GM19438 (cell line): ENCODE results near the gene ENTPD6.
"Not testable (repeated sequence)": the region's sequence is repeated elsewhere in the genome, so short reads cannot be mapped to it uniquely, and the experiment has no call there.

ENCODE experiments used
- ATAC-seq: cut with Tn5 transposase; IDR thresholded peaks from one replicate; pipeline ENCODE4 v1.9.1; 2021; ENCODE audit warnings: low read depth; ENCODE audit not compliant: unreplicated experiment

Gene ENTPD6

DNA sequence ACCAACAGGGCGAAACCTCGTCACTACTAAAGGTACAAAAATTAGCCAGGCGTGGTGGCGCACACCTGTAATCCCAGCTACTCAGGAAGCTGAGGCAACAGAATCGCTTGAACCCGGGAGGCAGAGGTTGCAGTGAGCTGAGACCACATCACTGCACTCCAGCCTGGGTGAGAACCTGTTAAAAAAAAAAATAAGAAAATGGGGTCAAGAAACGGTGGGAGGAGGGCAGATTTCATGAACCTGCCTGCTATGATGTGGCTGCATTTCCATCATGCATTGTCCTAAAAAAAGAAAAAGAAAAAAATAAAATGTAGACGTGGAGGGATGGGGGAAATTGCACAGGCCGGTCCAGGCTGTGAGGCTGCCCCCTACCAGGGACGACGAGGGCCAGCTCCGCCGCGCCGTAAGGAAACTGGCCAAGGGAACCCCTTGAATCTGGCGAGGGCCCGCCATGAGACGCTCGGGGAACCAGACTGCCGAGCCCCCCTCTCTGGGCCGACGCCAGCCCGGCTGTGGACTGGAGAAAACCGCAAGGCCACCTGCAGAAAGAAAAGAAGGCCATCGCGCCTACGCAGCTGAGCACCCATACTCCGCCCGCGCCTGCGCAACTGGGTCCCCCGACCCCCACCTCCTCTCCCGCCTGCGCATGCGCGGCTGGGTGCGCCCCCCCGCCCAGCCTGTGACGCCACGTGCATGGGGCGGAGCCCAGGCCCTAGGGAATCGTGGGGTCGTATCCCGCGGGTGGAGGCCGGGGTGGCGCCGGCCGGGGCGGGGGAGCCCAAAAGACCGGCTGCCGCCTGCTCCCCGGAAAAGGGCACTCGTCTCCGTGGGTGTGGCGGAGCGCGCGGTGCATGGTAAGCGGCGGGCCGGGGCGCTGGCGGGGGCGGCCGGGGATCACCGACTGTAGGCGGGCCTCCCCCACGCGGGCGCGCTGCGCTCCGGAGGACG, at the start of gene ENTPD6:
ENTPD6 (plus strand) TSS at position 699 of the 948 bp plus-strand sequence. CDS start 10,825 bp downstream, outside the sequence.
- ATAC-seq = peak; percentile 77

DNA sequence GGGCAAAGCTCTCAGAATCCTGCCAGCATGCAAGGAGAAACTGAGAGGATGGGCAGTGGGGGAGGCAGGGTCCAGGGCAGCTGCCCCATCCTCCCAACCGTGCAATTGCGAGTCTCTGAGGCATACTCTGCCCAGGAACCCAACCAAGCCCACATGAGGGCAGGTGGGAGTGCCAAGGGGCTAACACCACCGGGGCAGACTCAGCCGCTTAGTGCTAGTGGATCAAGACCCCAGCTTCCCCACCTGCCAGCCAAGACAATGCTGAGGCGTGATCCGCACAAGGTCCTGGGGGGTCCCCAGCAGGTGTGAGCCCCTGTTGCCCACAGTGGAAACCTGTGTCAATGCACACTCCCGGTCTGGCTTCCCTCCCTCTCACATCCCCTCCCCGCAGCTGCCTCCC, 48.5 kb upstream of the ENTPD6 start:
- no peak for ATAC-seq

DNA sequence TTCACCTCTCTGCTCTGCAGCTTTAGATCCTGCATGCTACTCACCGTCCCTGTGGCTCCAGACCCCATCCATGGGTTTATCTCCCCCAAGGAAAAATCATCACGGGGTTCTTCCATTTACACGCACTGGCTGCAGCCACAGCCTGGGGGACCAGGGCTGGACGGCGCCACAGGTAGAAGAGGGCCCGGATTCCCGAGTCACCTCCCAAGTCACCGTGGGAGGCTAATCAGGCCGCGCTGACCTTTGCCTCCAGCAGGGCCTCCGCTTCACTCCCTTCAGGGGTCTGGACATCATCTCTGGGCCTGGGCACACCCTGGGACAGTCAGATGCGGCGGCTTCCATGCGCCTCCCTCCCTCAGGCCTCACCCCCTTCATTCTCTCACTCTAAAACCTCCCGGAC, 47.8 kb upstream of the ENTPD6 start:
- no peak for ATAC-seq

DNA sequence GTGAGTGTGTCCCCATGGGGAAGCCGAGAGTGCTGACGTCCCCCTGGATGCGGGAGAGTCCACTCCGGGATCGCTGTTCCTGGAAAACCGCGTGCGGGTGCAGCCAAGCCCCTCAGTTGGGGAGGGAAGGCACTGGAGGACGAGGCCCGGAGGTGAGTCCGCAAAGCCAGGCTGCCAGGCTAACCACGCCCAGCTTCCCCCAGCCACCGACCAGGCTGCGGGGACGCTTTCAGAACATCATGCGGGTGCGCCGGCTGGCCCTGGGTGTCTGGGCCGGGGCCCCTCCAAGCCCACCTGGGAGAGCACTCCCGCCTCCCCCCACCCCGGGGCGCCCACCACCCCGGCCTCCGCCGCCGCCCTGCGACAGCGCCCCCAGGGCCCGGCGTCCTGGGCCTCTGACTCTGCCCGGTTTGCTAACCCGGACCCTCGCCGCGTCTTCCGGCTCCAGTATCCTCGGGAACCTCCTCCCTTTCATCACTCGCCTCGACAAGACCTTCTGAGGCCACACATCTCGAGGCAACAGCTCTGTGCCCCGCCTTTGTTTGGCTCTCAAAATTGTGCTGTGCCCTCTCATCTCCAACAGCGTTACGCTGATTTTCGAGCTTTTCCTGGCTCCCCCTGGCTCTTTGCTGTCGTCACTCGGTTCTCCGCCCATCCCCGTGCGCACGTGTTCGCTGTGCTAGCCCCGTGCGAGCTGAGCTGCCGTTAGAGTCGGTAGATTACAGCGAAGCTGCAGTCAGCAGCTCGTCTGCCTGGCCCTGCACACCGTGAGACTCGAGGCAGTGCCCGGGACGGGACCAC, 47.1 kb upstream of the ENTPD6 start:
- no peak for ATAC-seq

DNA sequence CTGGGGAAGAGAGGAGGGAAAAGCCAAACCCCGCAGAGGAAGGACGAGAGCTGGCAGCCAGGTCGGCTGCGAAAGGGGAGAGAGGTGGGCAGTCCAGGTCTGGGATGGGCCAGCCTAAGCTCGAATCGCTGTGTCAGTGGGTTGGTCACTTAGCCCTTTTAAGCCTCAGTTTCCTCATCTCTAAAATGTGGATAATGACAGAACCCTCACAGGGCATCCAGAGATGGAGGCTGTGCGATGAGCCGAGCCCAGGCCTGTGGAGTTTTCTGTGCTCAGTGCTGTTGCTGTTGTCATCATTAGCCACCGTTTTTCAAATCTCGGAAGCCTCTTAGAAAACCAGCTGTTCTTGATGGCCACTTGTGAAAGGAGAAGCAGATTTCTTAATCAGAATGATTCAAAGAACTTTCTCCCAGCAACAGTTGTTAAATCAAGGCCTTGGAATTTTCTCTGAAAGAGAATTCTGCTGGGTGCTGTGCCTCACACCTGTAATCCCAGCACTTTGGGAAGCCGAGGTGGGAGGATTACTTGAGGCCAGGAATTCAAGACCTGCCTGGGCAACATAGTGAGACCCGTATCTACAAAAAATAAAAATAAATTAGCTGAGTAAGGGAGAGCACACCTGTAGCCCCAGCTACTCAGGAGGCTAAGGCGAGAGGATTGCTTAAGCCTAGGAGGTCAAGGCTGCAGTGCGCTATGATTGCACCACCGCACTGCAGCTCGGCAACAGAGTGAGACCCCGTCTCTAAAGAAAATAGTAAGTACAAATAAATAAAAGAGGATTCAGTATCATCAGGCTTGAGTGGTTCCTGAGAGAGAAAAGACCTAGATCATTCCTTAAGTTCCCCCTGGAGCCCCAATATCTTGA, 46.3 kb upstream of the ENTPD6 start:
- ATAC-seq = no peak

DNA sequence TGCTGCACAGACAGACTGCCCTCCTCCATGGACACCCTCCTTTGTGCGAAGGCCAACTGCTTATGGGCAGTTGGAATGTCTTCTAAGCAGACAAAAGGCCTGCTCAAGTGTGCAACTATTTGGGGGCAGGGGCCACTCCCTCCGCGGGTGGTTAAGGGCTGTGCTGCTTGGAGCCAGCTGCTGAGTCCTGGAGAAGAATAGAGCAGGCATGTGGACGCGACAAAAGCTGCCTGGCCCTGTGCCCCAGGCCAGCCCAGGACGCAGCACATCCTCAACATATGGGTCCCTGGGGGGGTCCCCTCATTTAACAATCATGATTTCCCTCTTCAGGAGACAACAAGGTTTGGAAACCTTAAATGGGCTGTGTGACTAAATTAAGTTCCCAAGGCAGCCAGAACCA, 45.5 kb upstream of the ENTPD6 start:
- no peak for ATAC-seq

DNA sequence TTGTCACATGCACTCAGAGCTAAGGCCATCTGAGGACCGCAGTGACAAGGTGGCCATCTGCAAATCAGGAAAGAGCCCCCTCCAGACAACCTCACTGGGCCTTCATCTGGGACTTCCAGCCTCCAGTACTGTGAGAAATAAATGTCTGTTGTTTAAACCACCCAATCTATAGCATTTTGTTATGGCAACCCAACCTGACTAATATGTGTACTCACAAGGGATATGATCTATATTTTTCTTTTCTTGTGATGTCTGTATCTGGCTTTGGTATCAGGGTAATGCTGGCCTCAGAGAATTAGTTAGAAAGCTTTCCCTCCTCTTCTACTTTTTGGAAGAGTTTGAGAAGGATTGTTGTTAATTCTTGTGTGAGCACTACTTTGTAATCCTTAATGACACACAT, 37.5 kb upstream of the ENTPD6 start:
- ATAC-seq = no peak

DNA sequence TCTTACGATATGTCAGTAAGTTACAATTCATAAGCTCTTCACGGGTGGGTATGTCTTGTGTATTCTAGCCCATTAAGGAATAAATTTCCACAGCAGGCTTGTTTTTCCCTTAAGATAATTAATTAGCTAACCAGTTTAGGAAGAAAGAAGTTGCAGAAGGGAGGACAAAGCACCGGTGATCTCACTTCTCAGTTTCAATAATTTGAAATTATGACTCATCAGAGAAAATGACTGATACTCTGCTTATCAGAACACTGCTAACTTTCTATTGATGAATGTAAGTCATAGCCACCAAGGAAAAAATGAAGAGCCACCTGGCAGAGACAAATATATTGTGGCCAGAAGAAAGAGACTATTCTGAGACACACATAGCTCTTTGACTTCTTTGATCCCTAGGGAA, 35.0 kb upstream of the ENTPD6 start:
- ATAC-seq = no peak

DNA sequence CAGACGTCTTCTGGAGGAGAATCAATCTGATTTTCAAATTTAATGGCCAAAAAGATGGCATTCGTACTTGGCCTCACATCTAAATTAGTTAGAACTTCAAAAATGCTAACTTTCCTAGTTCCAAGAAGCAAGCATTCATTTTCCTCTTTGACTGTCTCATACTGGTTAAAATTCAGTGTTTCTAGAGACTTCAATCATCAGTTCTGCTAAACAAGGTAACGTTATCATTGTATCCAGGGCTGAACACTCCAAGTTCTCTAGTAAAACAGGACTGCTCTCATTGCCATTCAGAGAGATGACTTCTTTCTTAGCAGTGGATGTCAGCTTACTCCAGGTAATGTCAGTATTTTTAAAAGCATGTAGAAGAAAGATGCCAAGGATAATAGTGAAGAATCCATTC, 34.6 kb upstream of the ENTPD6 start:
- ATAC-seq = no peak

DNA sequence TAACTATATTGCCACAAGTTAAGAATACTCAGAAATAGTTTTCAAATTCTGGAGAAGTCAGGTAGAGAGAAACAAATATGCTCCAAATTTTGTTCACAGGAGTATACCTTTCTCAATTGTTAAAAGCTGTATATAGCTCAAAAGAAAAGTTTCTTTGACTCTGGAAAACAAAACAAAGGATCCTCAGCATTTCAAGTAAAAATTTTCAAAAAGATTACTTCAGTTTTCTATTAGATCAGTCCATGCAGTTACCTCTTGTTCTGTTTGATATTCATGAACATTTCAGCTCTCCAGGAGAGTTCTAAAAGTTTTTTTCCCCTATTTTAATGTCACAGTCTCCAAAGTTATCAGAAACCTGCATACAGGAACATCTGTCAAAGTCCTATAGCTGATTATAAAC, 30.4 kb upstream of the ENTPD6 start:
- ATAC-seq = no peak

DNA sequence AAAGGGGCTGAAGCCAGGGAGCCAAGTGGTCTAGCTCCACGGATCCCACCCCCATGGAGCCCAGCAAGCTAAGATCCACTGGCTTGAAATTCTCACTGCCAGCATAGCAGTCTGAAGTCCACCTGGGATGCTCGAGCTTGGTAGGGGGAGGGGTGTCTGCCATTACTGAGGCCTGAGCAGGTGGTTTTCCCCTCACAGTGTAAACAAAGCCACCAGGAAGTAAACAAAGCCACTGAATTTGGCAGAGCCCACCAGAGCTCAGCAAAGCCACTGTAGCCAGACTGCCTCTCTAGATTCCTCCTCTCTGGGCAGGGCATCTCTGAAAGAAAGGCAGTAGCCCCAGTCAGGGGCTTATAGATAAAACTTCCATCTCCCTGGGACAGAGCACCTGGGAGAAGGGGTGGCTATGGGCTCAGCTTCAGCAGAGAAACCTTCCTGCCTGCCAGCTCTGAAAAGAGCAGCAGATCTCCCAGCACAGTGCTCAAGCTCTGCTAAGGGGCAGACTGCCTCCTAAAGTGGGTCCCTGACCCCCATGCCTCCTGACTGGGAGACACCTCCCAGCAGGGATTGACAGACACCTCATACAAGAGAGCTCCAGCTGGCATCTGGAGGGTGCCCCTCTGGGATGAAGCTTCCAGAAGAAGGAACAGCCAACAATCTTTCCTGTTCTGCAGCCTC, 29.3 kb upstream of the ENTPD6 start:
- not testable (repeated sequence) for ATAC-seq

DNA sequence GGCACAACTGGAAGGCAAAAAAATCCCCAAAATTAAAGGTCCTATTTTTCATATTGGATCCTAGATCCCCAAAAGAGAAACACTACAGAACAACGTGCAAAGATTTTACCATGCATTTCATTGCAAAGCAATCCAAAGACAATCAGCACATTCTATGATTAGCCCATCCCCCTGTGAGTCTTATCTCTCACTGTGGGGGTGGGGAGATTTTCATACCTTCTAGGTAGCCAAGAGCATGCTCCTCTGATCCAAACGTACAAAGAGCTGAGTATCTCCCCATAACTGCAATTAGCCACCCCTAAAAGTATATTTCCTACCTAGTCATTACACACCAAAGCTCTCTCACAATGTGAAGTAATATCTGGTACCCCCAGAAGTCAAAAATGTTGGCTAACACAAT, 22.2 kb upstream of the ENTPD6 start:
- ATAC-seq = no peak

DNA sequence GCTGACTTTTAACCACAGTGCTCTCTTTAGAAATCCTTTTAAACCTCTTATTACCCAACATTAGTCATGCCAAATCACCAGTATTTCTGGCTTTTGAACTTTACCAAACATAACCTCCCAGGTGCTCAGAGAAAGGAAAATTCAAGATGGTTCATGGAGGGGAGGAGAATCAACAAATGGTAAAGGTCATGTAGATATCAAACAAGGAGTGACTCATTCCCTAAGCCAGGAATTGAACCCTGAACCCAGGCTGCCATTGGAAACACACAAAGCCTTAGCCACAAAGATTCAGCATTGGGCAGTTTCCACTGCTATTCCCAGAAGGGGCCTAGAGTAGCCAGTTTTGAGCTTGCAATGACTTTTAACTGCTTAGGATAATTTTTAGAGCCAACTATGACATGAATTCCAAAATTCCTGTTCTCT, 21.6 kb upstream of the ENTPD6 start:
- no peak for ATAC-seq

DNA sequence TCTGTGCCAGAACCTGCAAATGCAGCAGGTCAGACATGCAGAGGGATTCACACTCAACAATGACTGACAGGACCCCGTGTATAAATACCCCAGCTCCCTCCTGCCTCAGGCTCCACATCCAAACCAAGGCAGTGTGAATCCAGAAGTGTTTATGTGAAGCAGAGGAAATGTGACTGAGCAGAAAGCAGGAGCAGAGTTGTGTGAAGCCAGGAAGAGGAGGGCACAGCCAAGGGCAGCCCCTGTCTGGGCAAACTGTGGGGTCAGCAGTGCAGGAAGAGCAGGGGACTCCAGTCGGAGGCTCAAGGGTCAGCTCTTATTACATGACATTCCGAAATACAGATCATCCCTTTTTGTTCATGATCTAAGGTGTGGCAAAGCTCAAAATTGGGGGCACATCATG, 19.3 kb upstream of the ENTPD6 start:
- no peak for ATAC-seq

DNA sequence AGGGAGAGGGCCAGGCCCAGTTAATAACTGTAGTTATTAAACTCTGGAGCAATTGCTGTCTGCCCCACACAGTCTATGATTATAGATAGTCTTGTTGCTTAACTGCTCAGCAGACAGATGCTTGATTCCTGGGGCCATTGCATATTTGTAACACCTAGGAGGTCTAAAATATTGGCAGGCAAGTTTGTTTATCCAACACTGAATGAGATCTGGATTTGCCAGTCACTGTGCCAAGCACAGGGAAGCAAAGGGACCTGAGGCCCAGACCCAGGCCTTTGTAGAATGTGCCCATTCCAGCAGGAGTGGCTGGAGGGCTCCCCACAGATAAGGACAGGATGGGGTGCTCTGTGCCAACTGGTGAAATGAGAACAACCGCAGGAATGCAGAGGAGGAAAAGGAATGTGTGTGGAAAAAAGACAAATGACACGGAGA, 17.6 kb upstream of the ENTPD6 start:
- no peak for ATAC-seq

DNA sequence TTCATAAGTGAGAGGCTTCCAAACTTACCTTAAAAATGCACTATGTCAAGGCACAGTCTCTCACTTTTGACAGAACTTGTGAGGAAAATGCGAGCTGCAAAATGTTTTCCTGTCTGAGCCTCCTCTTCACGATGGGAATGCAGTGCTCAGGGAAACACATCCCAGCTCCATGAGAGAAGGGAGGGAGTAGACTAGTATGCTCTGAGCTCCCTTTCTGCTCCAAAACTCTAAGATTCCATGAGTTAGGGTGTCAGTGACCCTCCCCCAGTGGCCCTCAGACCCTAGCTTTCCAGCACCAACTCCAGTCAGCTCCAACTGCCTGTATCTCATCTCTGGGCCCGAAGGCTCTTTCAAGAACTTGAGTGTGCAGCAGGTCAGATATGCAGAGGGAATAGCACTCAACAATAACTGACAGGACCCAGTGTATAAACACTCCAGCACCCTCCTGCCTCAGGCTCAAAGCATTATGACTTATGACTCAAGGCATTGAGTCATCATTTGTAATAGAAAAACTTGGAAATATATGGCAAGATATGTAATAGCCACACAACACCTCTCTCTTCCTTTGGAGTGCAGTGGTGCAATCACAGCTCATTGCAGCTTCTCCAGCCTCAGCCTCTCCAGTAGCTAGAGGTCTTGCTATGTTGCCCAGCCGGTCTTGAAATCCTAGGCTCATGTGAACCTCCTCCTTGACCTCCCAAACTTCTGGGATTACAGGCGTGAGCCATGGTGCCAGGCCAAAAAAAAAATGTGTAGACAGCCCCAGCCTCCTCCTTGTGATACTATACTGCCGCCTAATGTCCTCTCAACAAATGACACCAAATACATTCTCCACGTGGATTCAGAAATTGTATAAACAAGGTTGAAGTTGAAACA, 16.7 kb upstream of the ENTPD6 start:
- ATAC-seq = no peak

DNA sequence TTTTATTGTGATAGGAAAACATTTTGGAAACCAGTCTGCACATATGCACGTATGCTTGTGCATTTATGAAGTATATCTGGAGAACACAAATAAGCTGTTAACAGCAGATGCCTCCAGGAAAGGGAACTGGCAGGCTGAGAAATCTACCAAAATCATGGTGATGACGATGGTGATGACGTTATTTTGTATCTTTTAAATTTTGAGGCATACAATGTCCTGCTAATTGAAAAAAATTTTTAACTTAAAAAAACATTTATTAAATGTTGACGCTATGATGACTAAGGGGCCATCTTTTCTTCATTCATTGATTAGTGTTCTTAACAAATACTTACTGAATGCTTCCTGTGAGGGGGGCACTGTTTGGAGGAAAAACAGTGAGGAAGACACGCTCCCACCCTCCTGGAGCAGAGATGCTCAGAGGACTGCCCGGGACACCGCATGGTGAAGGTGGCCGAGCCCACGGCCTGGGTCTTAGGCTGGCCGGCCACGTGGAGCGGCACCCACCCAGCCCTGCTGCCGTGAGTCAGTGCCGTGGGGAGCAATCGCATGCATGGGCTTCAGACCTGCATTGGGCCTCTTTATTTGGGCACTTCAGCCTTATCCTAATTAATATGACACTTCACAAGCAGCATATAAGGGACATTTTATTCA, 15.9 kb upstream of the ENTPD6 start:
- ATAC-seq = no peak

DNA sequence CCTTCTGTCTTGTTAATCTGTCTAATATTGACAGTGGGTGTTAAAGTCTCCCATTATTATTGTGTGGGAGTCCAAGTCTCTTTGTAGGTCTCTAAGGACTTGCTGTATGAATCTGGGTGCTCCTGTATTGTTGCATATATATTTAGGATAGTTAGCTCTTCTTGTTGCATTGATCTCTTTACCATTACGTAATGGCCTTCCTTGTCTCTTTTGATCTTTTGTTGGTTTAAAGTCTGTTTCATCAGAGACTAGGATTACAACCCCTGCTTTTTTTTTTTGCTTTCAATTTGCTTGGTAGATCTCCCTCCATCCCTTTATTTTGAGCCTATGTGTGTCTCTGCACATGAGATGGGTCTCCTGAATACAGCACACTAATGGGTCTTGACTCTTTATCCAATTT, 11.1 kb upstream of the ENTPD6 start:
- ATAC-seq = not testable (repeated sequence)

DNA sequence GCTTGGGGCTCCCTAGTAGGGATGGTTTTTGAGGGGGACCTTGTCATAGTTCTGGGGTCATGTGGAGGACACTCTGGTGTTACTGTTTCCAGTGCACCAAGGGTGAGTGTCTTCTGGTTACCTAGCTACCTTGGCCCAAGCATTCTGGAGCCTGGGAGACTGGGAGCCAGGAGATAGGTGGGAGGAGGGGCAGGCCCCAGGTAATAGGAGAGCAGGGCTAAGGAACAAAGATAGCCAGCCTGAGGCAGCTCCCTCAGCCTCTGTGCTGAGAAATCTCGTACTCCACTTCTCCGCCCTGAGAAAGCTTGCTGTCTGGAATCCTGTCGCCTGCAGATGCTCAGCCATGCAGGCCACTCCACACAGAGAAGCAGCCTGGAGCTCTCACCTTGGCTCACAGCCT, 8.3 kb upstream of the ENTPD6 start:
- no peak for ATAC-seq
